ENCODE measurements around the gene VPS35L.

Gene VPS35L

GRCh38 chr16:19698480-19699465 is 143.3 kb downstream of the VPS35L start:
- H3K4me3 ChIP-seq (ENCODE audit: low read length): no peak overlapping the region
- no peak for TF ChIP-seq CTCF (conservative IDR thresholded peaks at IDR 0.05; ENCODE audit: low read depth, low read length)
- no peak for DNase-seq (ENCODE audit: low read depth)

- H3K4me3 ChIP-seq (ENCODE audit: low read length): no peak overlapping the region
- DNase-seq (ENCODE audit: low read depth): no peak
- no peak for TF ChIP-seq CTCF (conservative IDR thresholded peaks at IDR 0.05; ENCODE audit: low read depth, low read length)
These were observed 144.0 kb downstream of the VPS35L start for GRCh38 chr16:19699472-19699871.

- no peak overlapping the region for H3K4me3 ChIP-seq (ENCODE audit: low read length)
- no peak for DNase-seq (ENCODE audit: low read depth)
- no peak for TF ChIP-seq CTCF (conservative IDR thresholded peaks at IDR 0.05; ENCODE audit: low read depth, low read length)
These were observed 144.8 kb downstream of the VPS35L start for GRCh38 chr16:19700319-19700781.

- no peak for TF ChIP-seq CTCF (conservative IDR thresholded peaks at IDR 0.05; ENCODE audit: low read depth, low read length)
- DNase-seq (ENCODE audit: low read depth): no peak
- no peak overlapping the region for H3K4me3 ChIP-seq (ENCODE audit: low read length)
These were observed 145.6 kb downstream of the VPS35L start for GRCh38 chr16:19701091-19701490.

GRCh38 chr16:19703172-19703889 is 147.8 kb downstream of the VPS35L start:
- TF ChIP-seq CTCF (conservative IDR thresholded peaks at IDR 0.05; ENCODE audit: low read depth, low read length): no peak
- DNase-seq (ENCODE audit: low read depth): no peak
- H3K4me3 ChIP-seq (ENCODE audit: low read length): no peak overlapping the region

- no peak for DNase-seq (ENCODE audit: low read depth)
These were observed 149.0 kb downstream of the VPS35L start for GRCh38 chr16:19704321-19705145.

More at GRCh38 chr16:19704321-19705145, 149.0 kb downstream of the VPS35L start:
- no peak for TF ChIP-seq CTCF (conservative IDR thresholded peaks at IDR 0.05; ENCODE audit: low read depth, low read length)
- H3K4me3 ChIP-seq (ENCODE audit: low read length): no peak overlapping the region
